ENCODE measurements around the gene SLC5A9. TPM values are rescaled to one million over a fixed set of nuclear protein-coding genes. Genes with fewer than 3 reads are reported as not detected.

SLC5A9 gene
- total and polyA plus RNA-seq, 2 experiments from 2014 or later = 20.9 to 26.5 TPM

DNA sequence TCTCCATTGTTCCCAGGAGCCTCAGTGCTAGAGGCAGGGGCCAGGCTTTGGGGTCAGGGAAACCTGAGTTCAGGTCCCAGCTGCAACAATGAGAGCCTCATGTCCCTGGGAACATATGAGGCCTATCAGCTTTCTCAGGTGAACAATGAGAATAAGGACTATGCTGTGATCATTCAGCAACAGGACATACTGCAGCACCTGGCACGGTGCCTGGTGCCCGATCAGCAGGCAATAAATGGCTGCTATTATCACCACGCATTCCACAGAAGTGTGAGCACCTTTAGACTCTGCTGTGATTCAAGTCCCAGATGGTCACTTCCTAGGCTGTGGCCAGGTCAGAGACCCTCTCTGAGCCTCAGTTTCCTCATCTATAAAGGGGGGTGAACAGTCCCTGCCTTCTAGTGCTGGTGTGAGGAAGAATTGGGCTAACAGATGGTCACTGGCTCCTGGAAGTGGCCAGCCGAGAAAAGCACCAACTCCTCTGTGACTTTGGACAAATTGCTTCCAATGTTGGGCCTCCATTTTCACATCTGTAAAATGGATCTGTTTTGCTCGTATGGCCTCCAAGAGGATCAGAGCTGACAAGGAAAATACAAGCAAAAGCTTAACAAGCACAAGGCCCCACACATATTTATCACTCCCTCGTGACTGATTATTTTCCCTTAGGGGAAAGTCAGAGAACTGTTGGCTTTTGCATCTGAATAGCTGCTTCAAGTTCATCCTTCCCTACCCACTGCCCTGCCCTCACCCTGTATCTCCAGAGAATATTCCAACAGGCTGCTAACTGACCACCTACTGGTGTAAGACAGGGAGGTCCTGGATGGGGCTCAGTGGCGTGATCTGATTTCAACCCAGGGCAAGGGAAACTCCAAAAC is 1.1 kb downstream of the SLC5A9 start:
- H3K27ac ChIP-seq = peak overlapping the region; percentile 95
- no peaks in the 10 kb centered on the region for H3K27me3 ChIP-seq
- TF ChIP-seq, protein P1, sequence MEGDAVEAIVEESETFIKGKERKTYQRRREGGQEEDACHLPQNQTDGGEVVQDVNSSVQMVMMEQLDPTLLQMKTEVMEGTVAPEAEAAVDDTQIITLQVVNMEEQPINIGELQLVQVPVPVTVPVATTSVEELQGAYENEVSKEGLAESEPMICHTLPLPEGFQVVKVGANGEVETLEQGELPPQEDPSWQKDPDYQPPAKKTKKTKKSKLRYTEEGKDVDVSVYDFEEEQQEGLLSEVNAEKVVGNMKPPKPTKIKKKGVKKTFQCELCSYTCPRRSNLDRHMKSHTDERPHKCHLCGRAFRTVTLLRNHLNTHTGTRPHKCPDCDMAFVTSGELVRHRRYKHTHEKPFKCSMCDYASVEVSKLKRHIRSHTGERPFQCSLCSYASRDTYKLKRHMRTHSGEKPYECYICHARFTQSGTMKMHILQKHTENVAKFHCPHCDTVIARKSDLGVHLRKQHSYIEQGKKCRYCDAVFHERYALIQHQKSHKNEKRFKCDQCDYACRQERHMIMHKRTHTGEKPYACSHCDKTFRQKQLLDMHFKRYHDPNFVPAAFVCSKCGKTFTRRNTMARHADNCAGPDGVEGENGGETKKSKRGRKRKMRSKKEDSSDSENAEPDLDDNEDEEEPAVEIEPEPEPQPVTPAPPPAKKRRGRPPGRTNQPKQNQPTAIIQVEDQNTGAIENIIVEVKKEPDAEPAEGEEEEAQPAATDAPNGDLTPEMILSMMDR (IDR thresholded peaks at IDR 0.05; ENCODE audit: poor library complexity) = no peak
- TF ChIP-seq EZH2 (IDR thresholded peaks at IDR 0.05; ENCODE audit: borderline replicate concordance) (no peak), EZH2phosphoT487 (IDR thresholded peaks at IDR 0.05; ENCODE audit: low read depth, severe bottlenecking, unreplicated experiment) (no peak)
- no peaks in the 10 kb centered on the region for H3K9me2 ChIP-seq (replicated peaks; ENCODE audit: insufficient read depth)
- peaks cover 3% of the 10 kb centered on the region for H3K79me2 ChIP-seq
- H3K36me3 ChIP-seq (replicated peaks; ENCODE audit: insufficient read depth, low read depth) = no peaks in the 10 kb centered on the region
- 66% methylated on average over 7 of the region's 7 CpGs for WGBS (ENCODE audit: low lambda C conversion rate, missing lambda C conversion rate)
- no peak overlapping the region for H2AFZ ChIP-seq
- no peaks in the 10 kb centered on the region for H3K9me3 ChIP-seq (ENCODE audit: low read depth)
- no peak overlapping the region for H3K4me3 ChIP-seq
- H3K4me1 ChIP-seq (ENCODE audit: insufficient read depth) = peaks cover 17% of the 10 kb centered on the region
- H4K20me1 ChIP-seq (ENCODE audit: insufficient read depth, poor library complexity, severe bottlenecking) = no peaks in the 10 kb centered on the region
- peak; percentile 37 for DNase-seq (ENCODE audit: low spot score)
- peak overlapping the region; percentile 70 for H3K4me2 ChIP-seq

DNA sequence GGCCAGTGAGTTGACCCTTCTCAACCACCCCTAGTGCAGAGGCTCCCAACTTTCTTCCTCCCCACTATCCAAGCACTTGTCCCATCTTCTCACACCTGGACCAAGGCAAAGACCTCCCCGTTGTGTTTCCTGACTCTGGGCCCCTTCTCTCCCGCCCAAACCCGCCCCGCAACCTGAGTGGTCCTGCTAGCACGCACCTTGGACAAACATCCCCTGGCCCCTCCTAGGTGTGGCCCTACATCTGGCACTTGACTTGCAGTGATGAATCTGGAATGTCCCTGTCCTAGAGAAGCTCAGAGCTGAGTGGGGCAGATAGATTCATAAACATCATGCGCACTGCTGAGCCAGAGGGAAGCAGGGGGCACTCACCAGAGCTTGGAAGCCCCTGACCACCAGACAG is 2.3 kb downstream of the SLC5A9 start:
- Histone ChIP-seq H3K36me3 (replicated peaks; ENCODE audit: insufficient read depth, low read depth) (no peaks in the 10 kb centered on the region), H3K4me1 (ENCODE audit: insufficient read depth) (peaks cover 17% of the 10 kb centered on the region), H4K20me1 (ENCODE audit: insufficient read depth, poor library complexity, severe bottlenecking) (no peaks in the 10 kb centered on the region), H3K9me2 (replicated peaks; ENCODE audit: insufficient read depth) (no peaks in the 10 kb centered on the region), H3K9me3 (ENCODE audit: low read depth) (no peaks in the 10 kb centered on the region), H3K27me3 (no peaks in the 10 kb centered on the region), H3K4me2 (no peak overlapping the region), H3K4me3 (no peak overlapping the region), H2AFZ (no peak overlapping the region), H3K79me2 (peaks cover 3% of the 10 kb centered on the region), H3K27ac (no peak overlapping the region)
- WGBS (ENCODE audit: low lambda C conversion rate, missing lambda C conversion rate) = 93% methylated on average over 6 of the region's 6 CpGs
- no peak for TF ChIP-seq EZH2 (IDR thresholded peaks at IDR 0.05; ENCODE audit: borderline replicate concordance)
- TF ChIP-seq, protein P1 (IDR thresholded peaks at IDR 0.05; ENCODE audit: poor library complexity) = no peak
- TF ChIP-seq EZH2phosphoT487 (IDR thresholded peaks at IDR 0.05; ENCODE audit: low read depth, severe bottlenecking, unreplicated experiment) = no peak
- no peak for DNase-seq (ENCODE audit: low spot score)

DNA sequence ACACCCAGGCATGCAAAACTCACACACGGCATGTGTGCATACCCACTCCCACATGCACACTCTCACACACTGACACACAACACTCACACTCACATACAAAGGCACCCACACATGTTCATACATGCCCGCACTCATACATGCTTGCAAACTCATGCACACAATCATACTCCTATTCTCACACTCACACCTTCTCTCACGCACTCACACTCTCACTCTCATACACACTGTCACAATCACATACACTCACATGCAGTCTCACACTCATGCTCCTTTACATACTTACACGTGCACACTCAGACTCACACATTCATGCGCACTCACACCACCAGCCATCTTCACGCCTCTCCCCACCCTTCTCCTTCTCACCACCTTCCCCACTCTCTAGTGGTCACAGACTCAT is 3.1 kb downstream of the SLC5A9 start:
- Histone ChIP-seq H3K36me3 (replicated peaks; ENCODE audit: insufficient read depth, low read depth) (no peaks in the 10 kb centered on the region), H4K20me1 (ENCODE audit: insufficient read depth, poor library complexity, severe bottlenecking) (no peaks in the 10 kb centered on the region), H3K4me2 (no peak overlapping the region), H3K4me1 (ENCODE audit: insufficient read depth) (peaks cover 17% of the 10 kb centered on the region), H3K9me2 (replicated peaks; ENCODE audit: insufficient read depth) (no peaks in the 10 kb centered on the region), H3K27ac (no peak overlapping the region), H3K4me3 (no peak overlapping the region), H3K9me3 (ENCODE audit: low read depth) (no peaks in the 10 kb centered on the region), H3K79me2 (peaks cover 3% of the 10 kb centered on the region), H3K27me3 (no peaks in the 10 kb centered on the region), H2AFZ (no peak overlapping the region)
- TF ChIP-seq, protein P1 (IDR thresholded peaks at IDR 0.05; ENCODE audit: poor library complexity) = no peak
- TF ChIP-seq EZH2 (IDR thresholded peaks at IDR 0.05; ENCODE audit: borderline replicate concordance) (no peak), EZH2phosphoT487 (IDR thresholded peaks at IDR 0.05; ENCODE audit: low read depth, severe bottlenecking, unreplicated experiment) (no peak)
- 94% methylated on average over 6 of the region's 6 CpGs for WGBS (ENCODE audit: low lambda C conversion rate, missing lambda C conversion rate)
- no peak for DNase-seq (ENCODE audit: low spot score)

All from hepatocyte (in vitro differentiated cells).